IMR-90 (cell line): ENCODE measurements around the gene PDE6B. TPM values are rescaled to one million over a fixed set of nuclear protein-coding genes. Genes with fewer than 3 reads are reported as not detected.

Source experiments
- ATAC-seq: fragments of 200-7000 bp; cut with Tn5 transposase; 2 replicates; pipeline ENCODE4 v1.9.1; 2020; ENCODE audit warnings: low read depth, mild to moderate bottlenecking, moderate library complexity
- BruUV-seq: library from RNA; stranded (reverse); fragments of 400-500 nt; replicated peaks from 2 replicates; lab custom pipeline; 2021; lab: Mats Ljungman, UMichigan
- CTCF ChIA-PET: fragments of 300-600 bp; formaldehyde crosslinking; extraction: SDS; loops from one replicate; lab custom pipeline; 2021; ENCODE audit warnings: antibody characterized with exemption; lab: Yijun Ruan, JAX
- POLR2A ChIA-PET: fragments of 300-600 bp; sonication (Branson Sonifier 250); formaldehyde crosslinking; loops from one replicate; lab custom pipeline; 2022; ENCODE audit warnings: antibody characterized with exemption; ENCODE audit not compliant: unreplicated experiment; lab: Charles Lee
- DNase-seq: peaks from one replicate; pipeline ENCODE4 v3.0.0; 2013
- H2AFZ ChIP-seq: replicated peaks from 2 replicates; pipeline ENCODE3; 2013; ENCODE audit warnings: low read length, mild to moderate bottlenecking; ENCODE audit not compliant: poor library complexity
- H2AK5ac ChIP-seq: 2 replicates; pipeline ENCODE4 v1.6.1; 2013; ENCODE audit warnings: low read depth, low read length, inconsistent platforms
- H2AK9ac ChIP-seq: replicated peaks from 2 replicates; pipeline ENCODE3; 2013; ENCODE audit warnings: mild to moderate bottlenecking, low read depth, low read length, moderate library complexity; ENCODE audit not compliant: poor library complexity
- H2BK120ac ChIP-seq: 2 replicates; pipeline ENCODE4 v1.6.1; 2013; ENCODE audit warnings: low read depth, low read length, inconsistent platforms
- H2BK15ac ChIP-seq: 3 replicates; pipeline ENCODE4 v1.6.1; 2013; ENCODE audit warnings: low read depth, low read length, inconsistent platforms
- H2BK20ac ChIP-seq: 2 replicates; pipeline ENCODE4 v1.6.1; 2013; ENCODE audit warnings: low read depth, mild to moderate bottlenecking, inconsistent platforms, low read length, moderate library complexity
- H2BK5ac ChIP-seq: 2 replicates; pipeline ENCODE4 v1.6.1; 2013; ENCODE audit warnings: mild to moderate bottlenecking, low read depth, low read length, inconsistent platforms; ENCODE audit not compliant: poor library complexity, severe bottlenecking
- H3K14ac ChIP-seq: replicated peaks from 2 replicates; pipeline ENCODE4 v1.6.1; 2013; ENCODE audit warnings: low read depth, low read length, inconsistent platforms
- H3K18ac ChIP-seq: 2 replicates; pipeline ENCODE4 v1.6.1; 2013; ENCODE audit warnings: low read depth, low read length, control low read depth
- H3K23ac ChIP-seq: 2 replicates; pipeline ENCODE4 v1.6.1; 2013; ENCODE audit warnings: low read depth, low read length, inconsistent platforms
- H3K27ac ChIP-seq: 2 replicates; pipeline ENCODE4 v1.5.1; 2013; ENCODE audit warnings: mild to moderate bottlenecking, control low read depth, low read length; ENCODE audit not compliant: insufficient read depth
- H3K27me3 ChIP-seq: 2 replicates; pipeline ENCODE4 v1.6.1; 2013; ENCODE audit warnings: low read length; ENCODE audit not compliant: control insufficient read depth, insufficient read depth
- H3K36me3 ChIP-seq: 2 replicates; pipeline ENCODE4 v1.6.1; 2013; ENCODE audit warnings: low read length, mixed read lengths; ENCODE audit not compliant: control insufficient read depth, insufficient read depth
- H3K4ac ChIP-seq: 2 replicates; pipeline ENCODE4 v1.6.1; 2013; ENCODE audit warnings: low read depth, low read length, inconsistent platforms
- H3K4me1 ChIP-seq: 2 replicates; pipeline ENCODE4 v1.6.1; 2013; ENCODE audit warnings: low read length, mixed read lengths; ENCODE audit not compliant: control insufficient read depth, insufficient read depth
- H3K4me2 ChIP-seq: 2 replicates; pipeline ENCODE4 v1.6.1; 2013; ENCODE audit warnings: low read depth, mild to moderate bottlenecking, control low read depth, low read length, moderate library complexity
- H3K4me3 ChIP-seq: 2 replicates; pipeline ENCODE4 v1.5.1; 2013; ENCODE audit warnings: low read depth, mild to moderate bottlenecking, control low read depth, low read length, moderate library complexity; ENCODE audit not compliant: insufficient read depth
- H3K56ac ChIP-seq: 2 replicates; pipeline ENCODE4 v1.6.1; 2013; ENCODE audit warnings: low read length, inconsistent platforms; ENCODE audit not compliant: insufficient read depth; ENCODE audit errors: extremely low read depth
- H3K79me1 ChIP-seq, 2 experiments: 2 replicates each; pipeline ENCODE4 v1.6.1; 2013; ENCODE audit warnings: low read length in 2 of 2, inconsistent platforms in 1 of 2, low read depth in 1 of 2
- H3K9ac ChIP-seq: 2 replicates; pipeline ENCODE4 v1.6.1; 2013; ENCODE audit warnings: low read depth, low read length, control low read depth
- H3K9me1 ChIP-seq: 2 replicates; pipeline ENCODE4 v1.6.1; 2013; ENCODE audit warnings: low read length, inconsistent platforms; ENCODE audit not compliant: insufficient read depth
- H3K9me3 ChIP-seq: 2 replicates; pipeline ENCODE4 v1.6.1; 2013; ENCODE audit warnings: low read length; ENCODE audit not compliant: control insufficient read depth, insufficient read depth
- H4K20me1 ChIP-seq: 2 replicates; pipeline ENCODE4 v1.6.1; 2013; ENCODE audit warnings: low read length, inconsistent platforms; ENCODE audit not compliant: insufficient read depth
- H4K5ac ChIP-seq: 2 replicates; pipeline ENCODE4 v1.6.1; 2013; ENCODE audit warnings: mild to moderate bottlenecking, low read depth, low read length, control low read depth
- H4K8ac ChIP-seq, 2 experiments: 2 replicates each; pipeline ENCODE4 v1.6.1; 2013; ENCODE audit warnings: low read depth in 2 of 2, low read length in 2 of 2, control low read depth in 1 of 2, inconsistent platforms in 1 of 2
- H4K91ac ChIP-seq: 2 replicates; pipeline ENCODE4 v1.6.1; 2013; ENCODE audit warnings: low read depth, low read length, inconsistent platforms; ENCODE audit not compliant: insufficient read depth
- BHLHE40 ChIP-seq: fragments of 150-350 bp; IDR thresholded peaks from 2 replicates; pipeline ENCODE4 v1.6.1; 2016; ENCODE audit warnings: mild to moderate bottlenecking, low read depth, low read length
- CEBPB ChIP-seq: IDR thresholded peaks from 2 replicates; pipeline ENCODE4 v1.6.1; 2012; ENCODE audit warnings: low read depth, low read length, improper control_type of control experiment
- CHD1 ChIP-seq: IDR thresholded peaks from 2 replicates; pipeline ENCODE4 v1.6.1; 2012; ENCODE audit warnings: low read depth, low read length, improper control_type of control experiment
- FOS ChIP-seq: fragments of 150-350 bp; IDR thresholded peaks from 2 replicates; pipeline ENCODE4 v1.6.1; 2016; ENCODE audit warnings: low read depth, low read length
- MAZ ChIP-seq: IDR thresholded peaks from 2 replicates; pipeline ENCODE4 v1.6.1; 2012; ENCODE audit warnings: low read depth, mild to moderate bottlenecking, low read length, improper control_type of control experiment, moderate library complexity, borderline replicate concordance
- MXI1 ChIP-seq: IDR thresholded peaks from 2 replicates; pipeline ENCODE4 v1.6.1; 2012; ENCODE audit warnings: low read depth, mild to moderate bottlenecking, low read length, moderate library complexity, borderline replicate concordance
- NFE2L2 ChIP-seq: fragments of 150-350 bp; IDR thresholded peaks from 2 replicates; pipeline ENCODE4 v1.6.1; 2016; ENCODE audit warnings: low read depth, mild to moderate bottlenecking, low read length
- POLR2A ChIP-seq: IDR thresholded peaks from 2 replicates; pipeline ENCODE4 v1.6.1; 2012; ENCODE audit warnings: mild to moderate bottlenecking, low read depth, low read length
- RAD21 ChIP-seq: IDR thresholded peaks from 2 replicates; pipeline ENCODE4 v1.6.1; 2012; ENCODE audit warnings: low read length, improper control_type of control experiment
- RCOR1 ChIP-seq: IDR thresholded peaks from 2 replicates; pipeline ENCODE4 v1.6.1; 2012; ENCODE audit warnings: mild to moderate bottlenecking, low read length, improper control_type of control experiment; ENCODE audit not compliant: insufficient replicate concordance
- RFX5 ChIP-seq: IDR thresholded peaks from 2 replicates; pipeline ENCODE4 v1.8.0; 2012; ENCODE audit warnings: low read depth, mild to moderate bottlenecking, low read length, moderate library complexity
- SMC3 ChIP-seq: fragments of 150-350 bp; IDR thresholded peaks from 2 replicates; pipeline ENCODE4 v1.6.1; 2016; ENCODE audit warnings: low read depth, mild to moderate bottlenecking, antibody characterized with exemption, low read length, moderate library complexity
- WGBS, 2 experiments: methylation state at CpG; one replicate each; pipeline versions ENCODE4 v1.1.5 to v1.1.7; 2013; ENCODE audit warnings: missing lambda C conversion rate in 2 of 2; ENCODE audit not compliant: insufficient read length in 1 of 2; ENCODE audit errors: extremely low coverage in 2 of 2; 5-methylcytosine and 5-hydroxymethylcytosine counted together
- dilution Hi-C: fragments of 300-500 bp; cut with HindIII; formaldehyde crosslinking; loops from one replicate; pipeline ENCODE4 v1.14.3; 2018; ENCODE audit warnings: low sequenced_read_pairs; ENCODE audit not compliant: unreplicated experiment
- in situ Hi-C: fragments of 300-500 bp; cut with MboI; formaldehyde crosslinking; loops from 3 replicates; pipeline ENCODE4 v1.14.3; 2019; ENCODE audit warnings: low sequenced_read_pairs, inconsistent platforms, mixed read lengths
- intact Hi-C: fragments of 100-400 bp; cut with micrococcal nuclease; formaldehyde crosslinking; loops from 2 replicates; pipeline ENCODE4 v1.10.0; 2022
- polyA plus RNA-seq, 3 experiments: library from polyadenylated mRNA; depleted of rRNA; stranded (reverse); fragments of >200 nt; gene quantifications; 2 replicates each; pipeline ENCODE4 v1.2.3, GENCODE V29; 2012; ENCODE audit warnings: low replicate concordance in 1 of 3
- total RNA-seq: library from RNA; depleted of rRNA; stranded (reverse); fragments of >200 nt; gene quantifications from 2 replicates; pipeline ENCODE4 v1.2.3, GENCODE V29; 2012
- TF ChIP-seq, protein P1 (sequence below): fragments of 150-350 bp; IDR thresholded peaks from 2 replicates; pipeline ENCODE4 v1.6.1; 2017; ENCODE audit warnings: mild to moderate bottlenecking, antibody characterized with exemption, low read length, low read depth

PDE6B gene
- total and polyA plus RNA-seq, 2 of the 4 experiments (the other 2 are of a cell fraction), result under 0.01 TPM; not detected in 1

DNA sequence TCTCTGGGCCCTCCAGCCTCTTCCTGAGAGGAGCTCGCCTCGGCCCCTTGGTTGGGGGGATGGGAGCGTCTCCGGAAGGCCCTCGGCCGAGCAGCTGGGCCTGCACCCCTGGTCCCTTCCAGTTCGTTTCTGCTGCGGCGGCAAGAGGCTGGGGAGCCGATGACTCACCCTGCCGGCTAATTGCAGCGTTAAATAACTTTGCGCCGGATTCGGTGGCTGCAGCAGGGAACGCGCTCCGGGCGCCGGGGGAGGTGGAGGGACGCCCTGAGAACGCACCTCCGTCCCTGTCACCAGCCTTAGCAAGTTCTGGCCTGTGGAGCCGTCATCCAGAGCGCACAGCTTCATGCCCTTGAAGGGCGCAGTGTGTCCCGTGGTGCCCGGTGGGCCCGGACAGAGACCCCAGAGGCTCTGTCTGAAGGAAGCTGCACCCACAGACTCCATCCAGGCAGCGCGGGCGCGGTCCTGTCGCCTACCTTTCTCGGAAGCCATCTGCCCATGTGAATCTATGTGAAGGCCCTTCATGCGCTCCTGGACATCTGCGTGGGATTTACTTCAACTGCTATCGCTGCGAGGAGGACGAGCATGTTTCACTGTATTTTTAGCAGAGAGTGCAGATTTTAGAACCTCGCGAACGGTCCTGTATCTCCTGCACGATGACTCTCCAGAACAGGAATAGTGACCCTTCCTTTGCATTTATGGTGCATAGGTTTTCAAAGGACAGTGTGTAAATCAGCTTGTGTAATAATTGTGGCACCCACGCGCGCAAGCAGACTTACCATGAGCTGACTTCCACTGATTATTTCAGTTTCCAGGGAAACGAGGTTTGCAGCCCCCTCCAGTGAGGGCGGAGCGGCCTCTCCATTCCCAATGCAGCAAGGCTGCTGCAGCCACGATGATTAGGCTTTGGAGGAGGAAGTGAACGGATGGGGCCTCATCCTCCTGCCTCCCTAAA is 47.6 kb upstream of the PDE6B start (continued):
- no peak for TF ChIP-seq MAZ
- no peak for TF ChIP-seq NFE2L2

DNA sequence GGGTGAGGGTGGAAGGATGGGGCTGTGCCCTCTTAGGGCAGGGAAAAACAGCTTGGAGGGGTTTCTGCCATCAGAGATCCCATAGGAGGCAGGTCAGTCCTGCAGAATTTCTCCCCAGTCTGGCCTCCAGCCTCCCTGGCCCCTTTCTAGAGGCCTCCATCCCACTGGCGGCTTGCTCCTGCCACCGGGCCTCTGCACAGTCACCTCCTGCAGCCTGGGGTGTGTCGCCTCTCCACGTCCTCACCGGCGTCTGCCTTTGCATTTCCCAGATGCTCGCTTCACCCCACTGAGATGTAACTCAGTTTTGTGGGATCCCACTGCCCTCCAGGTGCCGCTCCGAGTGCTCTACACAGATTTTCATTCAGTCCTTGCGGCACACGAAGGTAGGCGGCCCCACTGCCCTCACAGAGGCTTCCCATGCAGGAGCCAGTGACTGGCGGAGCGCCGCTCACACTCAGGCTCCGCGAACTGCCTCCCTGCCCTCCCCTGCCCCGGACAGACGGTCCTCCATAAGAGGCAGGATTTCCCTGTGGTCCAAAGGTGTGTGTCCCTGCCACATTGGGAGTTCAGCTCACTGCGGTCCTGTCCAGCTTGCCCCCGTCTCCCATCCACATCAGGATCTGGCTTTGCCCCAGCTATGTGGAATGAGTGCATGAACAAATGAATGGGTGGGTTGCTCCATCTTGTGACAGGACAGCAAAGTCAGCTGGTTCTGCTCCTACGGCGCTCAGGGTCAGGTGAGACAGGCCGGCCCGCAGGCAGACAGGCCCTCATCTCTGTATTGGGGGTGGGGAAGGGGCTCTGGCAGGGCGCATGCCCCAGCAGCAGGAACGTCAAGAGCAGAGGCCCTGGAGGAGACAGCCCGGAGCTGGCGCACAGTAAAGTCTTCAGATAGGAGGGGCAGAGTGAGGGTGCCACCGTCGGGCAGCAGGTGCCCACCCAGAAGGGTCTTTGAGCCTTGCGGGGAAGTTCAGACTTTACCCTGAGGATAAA is 46.6 kb upstream of the PDE6B start:
- no peak overlapping the region for H2AFZ ChIP-seq
- H3K9me3 ChIP-seq, result 0 out of 2 replicates have a peak, but pooled peaks cover 1% of the 10 kb centered on the region
- no peak overlapping the region for H2AK5ac ChIP-seq
- H3K23ac ChIP-seq, result no peak overlapping the region
- no peaks in the 10 kb centered on the region for H3K9me1 ChIP-seq
- no TSS peak for BruUV-seq
- H3K79me1 ChIP-seq, result no peaks in the 10 kb centered on the region
- no peak overlapping the region for H3K18ac ChIP-seq
- H2BK15ac ChIP-seq, result no peak overlapping the region
- H4K8ac ChIP-seq, result no peak overlapping the region
- H2BK120ac ChIP-seq, result no peak overlapping the region
- 16% methylated on average over 10 of the region's 32 CpGs; no CpG with 5 or more reads in 1 of the 2 experiments for WGBS, 2 experiments
- no peaks in the 10 kb centered on the region for H3K36me3 ChIP-seq
- no peak overlapping the region for H2AK9ac ChIP-seq
- ChIA-PET CTCF (no interaction called here), POLR2A (no interaction called here)
- no peak overlapping the region for H3K4ac ChIP-seq
- H3K9ac ChIP-seq, result no peak overlapping the region
- no peaks in the 10 kb centered on the region; the same call in 1 of the 2 replicates for H3K4me1 ChIP-seq
- intact Hi-C loops, result no loop called here
- no peak overlapping the region for H2BK5ac ChIP-seq
- H2BK20ac ChIP-seq, result no peak overlapping the region
- ATAC-seq (no peak), DNase-seq (no peak)
- in situ Hi-C loops, result no loop called here
- H3K27ac ChIP-seq, result no peak overlapping the region
- dilution Hi-C loops, result no loop called here
- H3K14ac ChIP-seq, result no peak overlapping the region
- H3K56ac ChIP-seq, result no peak overlapping the region
- H3K4me3 ChIP-seq, result no peak overlapping the region
- no peak overlapping the region for H4K5ac ChIP-seq
- H4K20me1 ChIP-seq, result no peaks in the 10 kb centered on the region
- H4K91ac ChIP-seq, result no peak overlapping the region
- H3K4me2 ChIP-seq, result no peak overlapping the region
- peaks cover 45% of the 10 kb centered on the region for H3K27me3 ChIP-seq
- TF ChIP-seq CEBPB, result no peak
- TF ChIP-seq SMC3, result no peak
- no peak for TF ChIP-seq CHD1
- no peak for TF ChIP-seq NFE2L2
- no peak for TF ChIP-seq RCOR1
- no peak for TF ChIP-seq POLR2A
- TF ChIP-seq RAD21, result no peak
- no peak for TF ChIP-seq FOS
- no peak for TF ChIP-seq MXI1
- no peak for TF ChIP-seq MAZ
- no peak for TF ChIP-seq RFX5
- TF ChIP-seq, protein P1, sequence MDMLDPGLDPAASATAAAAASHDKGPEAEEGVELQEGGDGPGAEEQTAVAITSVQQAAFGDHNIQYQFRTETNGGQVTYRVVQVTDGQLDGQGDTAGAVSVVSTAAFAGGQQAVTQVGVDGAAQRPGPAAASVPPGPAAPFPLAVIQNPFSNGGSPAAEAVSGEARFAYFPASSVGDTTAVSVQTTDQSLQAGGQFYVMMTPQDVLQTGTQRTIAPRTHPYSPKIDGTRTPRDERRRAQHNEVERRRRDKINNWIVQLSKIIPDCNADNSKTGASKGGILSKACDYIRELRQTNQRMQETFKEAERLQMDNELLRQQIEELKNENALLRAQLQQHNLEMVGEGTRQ, result no peak
- no peak for TF ChIP-seq BHLHE40
